NCI-H748 (cell line): ENCODE data around the gene HMOX2.

Source experiments
- DNase-seq: peaks from one replicate; lab custom pipeline; 2025; ENCODE audit not compliant: unreplicated experiment; lab: John Stamatoyannopoulos, UW

HMOX2 gene

DNA sequence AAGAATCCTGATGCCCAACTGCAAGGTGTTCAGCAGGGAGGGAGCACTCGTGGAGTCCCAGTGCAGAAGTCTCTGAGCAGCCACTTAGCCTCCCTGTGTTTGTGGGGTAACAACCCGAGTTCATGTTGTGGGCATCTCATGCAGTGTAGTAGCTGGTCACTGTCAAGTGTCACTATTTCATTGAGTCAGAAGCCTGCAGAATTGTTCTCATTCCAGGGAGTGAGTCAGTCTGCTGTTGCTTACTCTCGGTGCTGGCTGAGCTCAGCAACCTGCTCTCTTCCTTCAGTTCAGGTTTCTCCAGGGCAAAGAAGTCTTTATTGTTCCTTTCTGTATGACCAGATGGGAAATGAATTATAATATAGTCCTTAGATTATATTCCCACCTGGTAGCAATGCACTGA is 24.1 kb downstream of the HMOX2 start:
- DNase-seq = no peak

DNA sequence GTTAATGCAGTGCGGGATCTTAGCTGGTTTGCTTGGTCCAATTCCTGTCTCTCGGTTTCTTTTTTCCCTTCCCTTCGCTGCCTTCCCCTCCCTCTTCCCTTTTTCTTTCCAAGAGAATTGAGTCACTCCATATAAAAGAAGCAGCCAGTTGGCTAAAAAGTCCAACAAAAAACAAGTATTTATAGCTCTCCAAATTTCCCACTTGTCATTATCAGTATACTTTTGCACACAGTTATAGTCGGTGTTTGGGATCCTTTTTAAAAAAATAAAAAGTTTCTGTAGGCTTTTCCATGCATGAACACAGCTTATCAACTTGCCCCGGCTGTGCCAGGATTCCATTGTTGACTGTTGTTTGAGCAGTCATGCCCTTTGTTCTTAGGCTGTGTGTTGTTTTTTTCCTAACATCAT is 24.9 kb downstream of the HMOX2 start:
- no peak for DNase-seq

DNA sequence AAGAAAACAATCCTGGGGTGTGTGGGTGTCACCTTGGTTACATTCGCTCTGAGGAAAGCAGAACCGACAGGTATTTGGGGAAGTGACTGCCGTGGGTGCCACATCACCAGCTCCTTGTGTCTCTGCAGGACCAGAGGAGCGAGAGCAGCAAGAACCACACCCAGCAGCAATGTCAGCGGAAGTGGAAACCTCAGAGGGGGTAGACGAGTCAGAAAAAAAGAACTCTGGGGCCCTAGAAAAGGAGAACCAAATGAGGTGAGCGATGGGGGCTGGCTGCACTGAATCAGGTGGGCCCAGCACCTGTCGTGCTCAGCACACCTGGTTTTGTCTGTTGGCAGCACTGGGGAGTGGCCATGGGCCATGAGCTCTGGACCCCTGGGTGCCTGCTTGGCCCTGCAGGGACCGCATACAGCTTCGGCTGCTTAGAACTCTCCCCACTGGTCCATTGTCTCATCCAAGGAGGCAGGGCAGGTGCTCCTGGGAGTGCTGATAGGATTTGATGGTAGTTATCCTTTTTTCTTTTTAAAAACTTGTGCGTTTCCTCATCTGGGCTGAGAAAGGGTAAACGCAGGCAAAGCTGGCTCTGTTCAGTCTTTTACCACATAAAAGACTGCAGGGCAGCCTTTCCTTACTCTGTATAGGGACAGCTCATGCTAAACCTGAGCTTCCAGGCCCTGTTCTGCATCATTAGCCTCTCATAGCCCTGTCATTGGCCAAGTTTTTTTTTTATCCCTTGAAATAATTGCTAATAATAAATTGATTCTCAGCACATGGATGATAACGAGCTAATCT is 29.4 kb downstream of the HMOX2 start:
- no peak for DNase-seq

DNA sequence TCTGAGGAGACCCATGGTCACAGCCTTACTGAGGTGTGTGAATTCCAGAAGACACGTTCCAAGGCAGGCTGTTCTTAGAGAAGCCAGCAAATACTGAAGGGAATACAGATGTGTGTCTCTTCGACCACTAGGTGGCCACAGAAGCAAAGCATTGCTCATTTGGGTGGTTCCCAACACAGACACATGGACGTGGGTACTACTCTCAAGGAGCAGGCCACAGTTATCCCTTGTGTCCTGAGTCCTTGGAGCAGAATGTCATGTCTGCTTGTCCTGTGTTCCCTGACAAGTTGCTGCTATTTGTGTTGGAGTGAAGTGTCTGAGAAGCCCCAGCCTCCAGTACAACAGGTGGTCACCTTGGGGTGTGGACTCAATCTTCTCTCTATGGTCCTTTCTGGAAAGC is 30.3 kb downstream of the HMOX2 start:
- peak; percentile 48 for DNase-seq

DNA sequence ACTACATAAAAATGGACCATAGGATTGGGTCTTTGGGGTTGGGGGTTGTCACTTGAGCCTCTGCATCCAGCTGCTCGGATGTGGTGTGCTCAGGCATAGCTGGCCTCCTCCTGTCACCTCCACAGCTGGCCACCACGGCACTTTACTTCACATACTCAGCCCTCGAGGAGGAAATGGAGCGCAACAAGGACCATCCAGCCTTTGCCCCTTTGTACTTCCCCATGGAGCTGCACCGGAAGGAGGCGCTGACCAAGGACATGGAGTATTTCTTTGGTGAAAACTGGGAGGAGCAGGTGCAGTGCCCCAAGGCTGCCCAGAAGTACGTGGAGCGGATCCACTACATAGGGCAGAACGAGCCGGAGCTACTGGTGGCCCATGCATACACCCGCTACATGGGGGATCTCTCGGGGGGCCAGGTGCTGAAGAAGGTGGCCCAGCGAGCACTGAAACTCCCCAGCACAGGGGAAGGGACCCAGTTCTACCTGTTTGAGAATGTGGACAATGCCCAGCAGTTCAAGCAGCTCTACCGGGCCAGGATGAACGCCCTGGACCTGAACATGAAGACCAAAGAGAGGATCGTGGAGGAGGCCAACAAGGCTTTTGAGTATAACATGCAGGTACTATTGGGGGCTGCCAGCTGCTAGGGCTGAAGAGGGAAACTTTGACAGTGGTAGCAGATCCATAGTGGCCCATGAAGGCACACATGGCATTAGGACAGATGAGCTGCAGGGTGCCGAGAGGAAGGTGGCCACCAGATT is 31.6 kb downstream of the HMOX2 start:
- DNase-seq = no peak

DNA sequence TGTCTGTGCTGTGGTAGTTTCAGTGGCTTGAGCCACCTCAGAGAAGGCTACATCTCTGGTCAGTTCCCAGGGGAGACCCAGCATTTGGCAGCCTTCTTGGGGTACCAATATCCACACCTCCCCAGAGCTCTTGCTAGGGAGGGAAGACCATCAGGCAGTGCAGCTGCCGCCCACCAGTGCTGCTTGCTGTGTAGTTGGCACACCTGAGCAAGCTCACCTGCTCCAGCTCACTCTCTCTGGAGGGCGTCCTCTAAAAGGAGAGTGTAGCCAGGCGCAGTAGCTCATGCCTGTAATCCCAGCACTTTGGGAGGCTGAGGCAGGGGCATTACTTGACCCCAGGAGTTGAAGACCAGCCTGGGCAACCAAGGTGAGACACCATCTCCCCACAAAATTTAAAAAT is 32.6 kb downstream of the HMOX2 start:
- no peak for DNase-seq

DNA sequence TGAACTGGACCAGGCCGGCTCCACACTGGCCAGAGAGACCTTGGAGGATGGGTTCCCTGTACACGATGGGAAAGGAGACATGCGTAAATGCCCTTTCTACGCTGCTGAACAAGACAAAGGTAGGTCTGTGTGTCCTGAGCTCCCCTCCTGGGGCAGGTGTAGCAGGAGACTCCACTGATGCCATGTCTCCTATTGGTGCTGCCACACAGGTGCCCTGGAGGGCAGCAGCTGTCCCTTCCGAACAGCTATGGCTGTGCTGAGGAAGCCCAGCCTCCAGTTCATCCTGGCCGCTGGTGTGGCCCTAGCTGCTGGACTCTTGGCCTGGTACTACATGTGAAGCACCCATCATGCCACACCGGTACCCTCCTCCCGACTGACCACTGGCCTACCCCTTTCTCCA is 33.2 kb downstream of the HMOX2 start:
- DNase-seq = no peak

DNA sequence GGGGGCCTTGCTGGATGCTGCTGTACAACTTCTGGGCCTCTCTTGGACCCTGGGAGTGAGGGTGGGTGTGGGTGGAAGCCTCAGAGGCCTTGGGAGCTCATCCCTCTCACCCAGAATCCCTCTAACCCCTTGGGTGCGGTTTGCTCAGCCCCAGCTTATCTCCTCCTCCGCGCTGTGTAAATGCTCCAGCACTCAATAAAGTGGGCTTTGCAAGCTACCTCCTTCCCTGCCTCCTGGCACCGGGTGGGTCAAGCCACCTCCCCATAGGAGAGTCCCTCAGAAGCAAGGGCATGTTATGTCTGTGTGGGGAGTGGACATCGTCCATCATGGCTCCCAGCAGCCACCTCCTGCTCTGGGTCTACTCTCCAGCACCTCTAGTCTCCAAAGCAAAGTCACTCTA is 33.9 kb downstream of the HMOX2 start:
- no peak for DNase-seq

DNA sequence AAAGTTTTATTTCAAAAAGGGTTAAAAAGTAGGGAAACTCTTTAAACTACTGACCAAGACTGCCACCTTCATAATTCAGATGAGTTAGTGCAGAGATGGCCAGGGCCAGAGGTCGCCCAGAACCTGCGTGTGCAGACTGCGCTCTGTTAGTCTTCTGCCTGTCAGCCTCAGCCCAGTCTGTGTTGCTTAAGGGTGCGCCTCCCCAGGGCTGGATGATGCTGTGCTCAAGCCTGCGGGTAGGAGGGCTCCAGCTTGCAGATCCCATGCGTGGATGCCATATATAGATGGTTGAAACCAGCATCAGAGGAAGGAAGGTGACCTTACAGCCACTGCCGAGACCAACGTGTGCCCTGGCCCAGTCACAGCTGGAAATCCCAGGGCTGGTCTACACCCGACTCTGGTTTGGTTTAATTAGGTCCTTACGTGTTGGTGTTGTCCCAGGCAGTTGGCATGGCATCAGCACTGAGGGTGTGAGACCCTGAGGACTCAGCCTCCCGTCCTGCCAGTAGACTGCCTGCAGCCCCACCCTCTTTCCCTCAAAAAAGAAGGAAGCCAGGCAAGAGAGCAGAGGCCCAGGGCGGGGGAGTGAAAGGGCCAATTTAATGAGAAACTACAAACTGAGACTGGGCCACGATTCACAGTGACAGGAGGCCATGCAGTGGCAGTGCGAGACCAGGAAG is 34.7 kb downstream of the HMOX2 start:
- DNase-seq = no peak

DNA sequence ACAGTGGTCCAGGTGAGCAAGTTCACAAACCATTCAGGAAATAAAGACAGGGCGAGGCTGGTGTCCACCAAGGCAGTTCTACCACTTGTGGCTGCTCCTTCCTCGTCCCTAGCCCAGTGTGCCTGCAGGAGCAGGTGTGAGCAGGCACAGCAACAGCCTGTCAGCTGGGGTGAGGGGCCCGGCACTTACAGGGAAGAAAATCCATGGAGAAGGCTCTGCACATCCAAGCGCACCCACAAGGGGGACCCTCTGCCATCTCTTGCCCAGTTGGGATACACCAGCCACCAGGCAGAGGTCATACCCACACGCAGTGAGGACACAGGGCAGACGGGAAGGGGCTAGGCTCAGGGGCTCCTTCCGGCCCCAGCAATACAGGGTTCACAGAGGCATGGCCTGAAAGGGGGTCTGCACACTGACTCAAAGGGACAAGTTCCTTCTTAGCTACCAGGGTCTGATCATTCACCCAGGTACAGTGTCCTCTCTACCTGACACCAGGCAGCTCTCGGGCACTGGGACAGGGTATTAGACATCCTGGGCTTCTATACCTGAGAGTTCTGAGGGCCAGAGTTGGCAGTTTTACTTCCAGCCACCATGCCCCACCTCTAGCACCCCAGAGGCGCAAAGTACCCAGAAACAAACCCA is 35.4 kb downstream of the HMOX2 start:
- DNase-seq = peak; percentile 27

DNA sequence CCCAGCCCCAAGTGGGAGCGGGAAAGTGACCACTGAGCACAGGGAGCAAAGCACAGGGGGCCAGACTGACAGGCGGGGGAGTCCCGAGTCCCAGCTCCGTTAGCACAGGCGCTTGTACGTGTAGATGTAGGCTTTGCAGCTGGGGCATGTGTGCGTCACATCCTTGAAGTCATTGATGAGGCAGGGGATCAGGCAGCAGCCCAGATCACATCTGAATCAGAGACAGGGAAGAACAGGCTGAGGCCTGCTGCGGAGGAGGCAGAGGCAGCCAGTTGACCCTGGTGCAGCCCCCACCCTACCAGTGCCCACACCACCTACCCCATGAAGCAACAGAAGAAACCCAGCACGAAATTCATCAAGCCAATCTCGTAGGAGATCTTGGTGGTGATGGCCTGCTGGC is 36.3 kb downstream of the HMOX2 start:
- DNase-seq = no peak

DNA sequence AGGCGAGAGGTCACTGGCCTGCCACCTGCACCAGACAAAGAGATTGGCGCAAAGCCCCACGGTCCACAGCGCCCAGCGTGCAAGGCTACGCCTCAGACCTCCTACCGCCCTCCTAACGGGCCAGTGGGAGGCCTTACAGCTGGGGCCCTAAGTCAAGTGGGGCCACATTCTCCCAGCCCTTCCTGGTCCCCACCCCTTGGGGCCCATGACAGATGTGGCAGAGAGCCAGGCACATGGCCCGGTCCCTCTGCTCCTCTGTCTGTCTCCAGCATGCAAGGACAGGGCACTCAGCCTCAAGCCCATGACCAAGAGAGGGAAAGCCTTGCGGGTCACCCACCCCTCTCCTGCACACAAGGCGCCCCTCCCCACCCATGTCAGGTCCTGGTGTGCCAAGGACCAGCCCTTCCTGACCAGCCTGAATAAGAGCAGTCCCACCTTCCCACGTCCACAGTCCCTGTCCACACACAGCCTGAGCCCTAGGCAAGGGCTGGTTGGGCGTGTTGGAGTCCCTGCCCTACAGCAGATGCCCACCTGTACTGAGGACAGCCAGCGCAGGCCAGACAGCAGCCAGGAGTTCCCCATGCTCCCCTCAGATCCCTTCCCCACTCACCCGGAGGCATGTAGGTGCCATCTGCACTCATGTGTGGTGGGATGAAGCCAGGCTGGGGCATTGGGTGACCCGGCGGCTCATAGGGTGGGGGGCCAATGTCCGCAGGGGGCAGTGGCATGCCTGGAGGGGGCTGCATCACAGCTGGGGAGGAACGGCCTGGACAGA is 37.1 kb downstream of the HMOX2 start:
- DNase-seq = no peak

DNA sequence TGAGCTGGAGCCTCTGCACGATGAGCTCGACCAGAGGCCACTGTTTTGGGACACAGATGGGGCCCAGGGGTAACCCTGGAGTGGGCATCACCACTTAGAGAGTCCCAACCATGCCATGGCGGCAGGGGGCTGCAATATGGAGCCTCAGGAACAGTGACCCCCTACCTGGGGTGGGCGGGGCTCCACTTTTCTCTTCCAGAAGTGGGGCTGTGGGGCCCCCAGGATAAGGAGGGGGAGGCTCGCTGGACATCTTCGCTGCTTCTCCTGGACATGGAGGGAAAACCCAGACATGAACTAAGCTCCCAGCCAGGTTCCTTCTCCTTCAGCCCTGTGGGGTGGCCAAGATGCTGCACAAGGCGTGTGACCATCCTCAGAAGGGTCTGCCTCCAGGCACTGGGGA is 37.7 kb downstream of the HMOX2 start:
- no peak for DNase-seq

DNA sequence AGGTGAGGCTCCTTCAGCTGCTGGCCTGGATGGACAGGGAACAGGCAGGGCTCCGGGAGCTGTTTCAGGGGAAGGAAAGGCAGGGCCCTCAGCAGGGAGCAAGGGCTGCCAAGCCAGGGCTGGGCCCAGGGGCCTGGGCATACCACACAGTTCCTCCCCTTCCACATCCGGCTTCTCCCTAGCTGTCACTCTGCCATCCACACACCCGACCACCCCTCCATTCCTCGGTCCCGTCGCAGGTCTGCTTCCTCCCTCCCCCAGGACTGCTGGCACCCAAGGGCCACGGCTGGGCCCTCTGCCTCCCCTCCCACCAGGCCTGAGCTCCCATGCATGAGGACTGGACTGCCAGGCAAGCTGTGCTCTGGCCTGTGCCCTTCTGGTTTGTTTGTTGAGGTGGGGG is 38.4 kb downstream of the HMOX2 start:
- no peak for DNase-seq

DNA sequence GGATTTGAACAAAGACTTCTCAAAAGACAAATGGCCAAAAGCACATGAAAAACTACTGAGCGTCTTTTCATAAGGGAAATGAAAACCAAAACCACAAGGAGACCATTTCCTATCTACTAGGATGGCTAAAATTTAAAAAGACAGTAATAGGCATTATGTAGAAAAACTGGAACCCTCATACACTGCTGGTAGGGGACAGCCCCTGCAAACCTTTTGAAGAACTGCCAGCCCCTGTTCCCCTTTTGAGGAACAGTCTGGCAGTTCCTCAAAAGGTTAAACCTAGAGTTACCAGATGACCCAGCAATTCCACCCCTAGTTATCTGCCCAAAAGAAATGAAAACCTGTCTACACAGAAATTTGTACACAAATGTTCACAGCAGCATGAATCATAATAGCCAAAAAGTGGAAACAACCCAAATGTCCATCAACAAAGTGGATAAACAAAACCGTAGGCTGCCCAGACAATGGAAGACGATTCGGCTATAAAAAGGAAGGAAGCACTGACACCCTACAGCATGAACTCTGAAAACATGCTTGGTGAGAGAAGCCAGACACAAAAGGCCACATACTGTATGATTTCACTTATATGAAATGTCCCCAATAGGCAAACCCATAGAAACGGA is 39.5 kb downstream of the HMOX2 start:
- no peak for DNase-seq

DNA sequence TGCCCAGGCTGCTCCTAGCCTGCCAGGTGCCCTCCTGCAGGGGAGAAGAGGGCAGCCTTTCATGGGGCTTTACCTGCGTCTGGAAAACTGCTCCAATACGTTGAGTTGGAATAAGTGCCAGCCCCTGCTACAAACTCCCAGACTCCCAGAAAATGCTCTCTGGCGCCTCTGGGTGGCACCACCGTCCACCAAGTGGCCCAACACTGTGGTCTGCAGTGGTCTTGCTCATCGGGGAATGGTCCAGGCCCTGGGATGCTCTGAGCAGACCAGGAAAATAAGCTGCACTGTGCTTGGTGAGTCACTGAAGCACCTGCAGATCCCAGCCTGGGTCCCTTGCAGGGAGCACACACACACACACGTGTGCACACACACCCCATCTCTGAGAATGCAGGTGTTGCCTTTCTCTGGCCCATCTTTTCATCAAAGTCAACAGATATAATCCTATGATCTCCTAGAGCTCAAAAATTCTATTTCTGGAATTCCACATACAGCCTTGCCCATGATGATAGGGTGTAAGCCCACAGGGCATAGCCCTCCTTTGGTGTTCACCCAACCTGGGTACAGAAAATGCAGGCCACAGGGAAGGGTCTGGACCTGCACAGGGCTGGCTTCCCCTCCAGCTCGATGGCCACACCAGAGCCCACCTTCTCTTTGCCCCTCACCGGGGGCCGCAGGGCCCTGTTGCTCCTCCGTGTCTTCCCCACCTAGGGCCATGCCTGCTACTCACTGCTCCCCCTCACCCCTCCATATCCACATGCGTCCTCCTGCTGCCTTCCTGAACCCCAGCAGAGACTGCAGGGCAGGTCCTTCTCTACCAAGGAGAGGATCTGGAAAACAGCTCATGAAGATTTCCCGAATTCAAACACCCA is 41.8 kb downstream of the HMOX2 start:
- DNase-seq = peak; percentile 49

DNA sequence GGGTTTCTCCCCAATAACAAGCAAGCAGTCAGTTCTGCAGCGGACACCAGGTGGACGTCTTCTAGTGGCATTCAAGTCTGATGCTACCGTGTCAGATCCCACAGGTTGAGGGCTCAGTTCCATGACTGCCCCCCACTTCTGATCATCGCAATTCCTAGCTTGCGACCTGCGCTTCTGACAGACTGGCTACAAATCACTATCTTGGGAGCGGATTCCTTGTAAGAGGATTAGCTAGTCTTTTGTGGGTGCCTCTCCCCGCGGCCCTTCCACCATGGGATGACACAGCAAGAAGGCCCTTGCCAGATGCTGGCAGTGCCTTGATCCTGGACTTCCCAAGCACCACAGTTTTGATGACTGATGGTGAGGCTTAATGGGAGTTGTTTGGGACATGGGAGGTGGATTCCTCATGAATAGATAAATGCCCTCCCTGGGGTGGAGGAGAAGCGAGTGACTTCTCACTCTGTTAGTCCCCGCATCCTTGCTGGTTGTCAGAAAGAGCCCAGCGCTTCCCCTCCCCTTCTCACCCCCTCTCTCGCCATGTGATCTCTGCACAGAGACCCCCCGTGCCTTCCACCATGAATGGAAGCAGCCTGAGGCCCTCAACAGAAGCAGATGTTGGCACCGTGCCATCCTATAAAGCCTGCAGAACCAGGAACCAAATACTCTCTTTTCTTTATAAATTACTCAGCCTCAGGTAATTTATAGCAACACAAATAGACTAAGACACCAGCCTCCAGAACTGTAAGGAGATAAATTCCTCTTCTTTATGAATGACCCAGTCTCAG is 43.3 kb downstream of the HMOX2 start:
- no peak for DNase-seq

DNA sequence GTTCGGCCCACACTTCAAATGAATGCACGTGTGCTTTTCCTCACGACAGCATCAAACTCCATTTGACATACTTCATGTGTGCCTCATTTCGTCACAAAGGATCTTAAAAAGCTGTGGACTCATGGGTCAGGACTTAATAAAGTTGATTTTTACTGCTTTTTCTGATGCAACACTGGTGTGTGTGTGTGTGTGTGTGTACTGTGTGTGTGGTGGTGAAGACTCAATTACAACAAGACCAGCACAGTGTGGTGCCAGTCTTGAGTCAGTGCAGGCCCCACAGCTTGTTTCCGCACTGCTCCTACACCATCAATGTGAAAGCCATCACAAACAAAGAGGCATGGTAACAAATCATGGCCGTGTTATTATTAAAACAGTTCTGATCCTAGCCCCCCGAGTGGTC is 44.7 kb downstream of the HMOX2 start:
- DNase-seq = no peak
